ENCODE measurements around the gene BMP4. TPM values are rescaled to one million over a fixed set of nuclear protein-coding genes. Genes with fewer than 3 reads are reported as not detected.

BMP4 gene
- total and polyA plus RNA-seq, 2 experiments from 2014 or later, result not detected

- H4K20me1 ChIP-seq (ENCODE audit: insufficient read depth), result no peaks in the 10 kb centered on the region
- H3K4me3 ChIP-seq, result no peak overlapping the region
- TF ChIP-seq EZH2 (IDR thresholded peaks at IDR 0.05; ENCODE audit: insufficient read depth, poor library complexity, severe bottlenecking) (no peak), EZH2phosphoT487 (IDR thresholded peaks at IDR 0.05; ENCODE audit: insufficient read depth, low read depth) (no peak)
- in situ Hi-C loops (cut with MboI), result no loop called here
- no peak overlapping the region for H2AFZ ChIP-seq
- 82% methylated on average over 24 of the region's 24 CpGs for WGBS, 2 experiments (ENCODE audit: low coverage in 1 of 2, low lambda C conversion rate in 2 of 2, missing lambda C conversion rate in 2 of 2)
- no peak overlapping the region for H3K27ac ChIP-seq
- no peaks in the 10 kb centered on the region for H3K9me3 ChIP-seq (ENCODE audit: low read depth)
- H3F3A ChIP-seq (ENCODE audit: insufficient read depth), result no peaks in the 10 kb centered on the region
- H3K9ac ChIP-seq, result no peak overlapping the region
- H3K4me2 ChIP-seq (ENCODE audit: unreplicated experiment), result no peak overlapping the region
- no peaks in the 10 kb centered on the region for H3K79me2 ChIP-seq (ENCODE audit: insufficient read depth)
- 0 out of 2 replicates have a peak, but pooled peaks cover 4% of the 10 kb centered on the region for H3K4me1 ChIP-seq (ENCODE audit: insufficient read depth)
- H3K9me2 ChIP-seq (ENCODE audit: insufficient read depth), result no peaks in the 10 kb centered on the region
- no peak for DNase-seq
- no peaks in the 10 kb centered on the region for H3K36me3 ChIP-seq (ENCODE audit: low read depth)
- peaks cover 32% of the 10 kb centered on the region for H3K27me3 ChIP-seq (replicated peaks; ENCODE audit: insufficient read depth)
Observed at GRCh38 chr14:53950031-53950793, 6.4 kb downstream of the BMP4 start.

GRCh38 chr14:53949201-53949600 lies 7.4 kb downstream of the BMP4 start:
- Histone ChIP-seq H3K27ac (no peak overlapping the region), H3F3A (ENCODE audit: insufficient read depth) (no peaks in the 10 kb centered on the region), H3K4me3 (no peak overlapping the region), H4K20me1 (ENCODE audit: insufficient read depth) (no peaks in the 10 kb centered on the region), H3K36me3 (ENCODE audit: low read depth) (no peaks in the 10 kb centered on the region), H3K27me3 (replicated peaks; ENCODE audit: insufficient read depth) (peaks cover 30% of the 10 kb centered on the region), H3K4me2 (ENCODE audit: unreplicated experiment) (no peak overlapping the region), H2AFZ (no peak overlapping the region), H3K79me2 (ENCODE audit: insufficient read depth) (no peaks in the 10 kb centered on the region), H3K9ac (no peak overlapping the region), H3K4me1 (ENCODE audit: insufficient read depth) (no peaks in the 10 kb centered on the region), H3K9me2 (ENCODE audit: insufficient read depth) (no peaks in the 10 kb centered on the region), H3K9me3 (ENCODE audit: low read depth) (no peaks in the 10 kb centered on the region)
- no peak for DNase-seq
- WGBS, 2 experiments (ENCODE audit: low coverage in 1 of 2, low lambda C conversion rate in 2 of 2, missing lambda C conversion rate in 2 of 2), result 36 to 44% methylated on average over 1 of the region's 1 CpG
- no peak for TF ChIP-seq EZH2 (IDR thresholded peaks at IDR 0.05; ENCODE audit: insufficient read depth, poor library complexity, severe bottlenecking)
- no peak for TF ChIP-seq EZH2phosphoT487 (IDR thresholded peaks at IDR 0.05; ENCODE audit: insufficient read depth, low read depth)
- in situ Hi-C loops (cut with MboI), result no loop called here

DNA sequence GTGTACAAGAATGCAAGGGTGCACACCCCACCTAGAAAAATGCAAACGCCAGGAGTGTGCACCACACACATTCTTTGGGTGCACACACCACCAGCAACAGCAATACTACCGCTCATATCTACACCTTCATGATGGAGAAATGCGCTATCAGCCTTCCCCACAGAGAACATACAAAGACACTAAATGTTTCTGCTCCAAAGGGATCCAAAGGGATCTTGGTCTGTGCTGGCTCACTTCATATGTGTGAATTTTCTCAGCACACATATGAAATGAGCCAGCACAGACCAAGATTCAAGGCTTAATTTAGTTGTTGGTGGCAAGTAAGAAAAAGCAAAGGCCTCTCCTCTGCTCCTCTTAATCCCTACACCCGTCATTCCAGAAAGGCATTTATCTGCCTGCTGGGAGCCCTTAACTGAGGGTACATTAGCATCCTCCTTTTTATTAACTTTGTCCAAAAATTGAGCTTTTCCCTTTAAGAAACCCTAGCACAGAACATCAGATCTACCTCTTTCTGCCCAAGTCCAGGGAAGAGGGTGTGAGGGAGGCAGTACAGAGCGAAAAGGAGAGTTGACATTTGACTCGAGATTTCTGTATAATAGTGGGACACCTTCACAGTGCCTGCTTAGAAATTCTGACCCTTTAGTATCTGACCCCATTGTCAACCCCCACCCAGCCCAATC lies 8.3 kb downstream of the BMP4 start:
- Histone ChIP-seq H3K4me3 (no peak overlapping the region), H3K9me2 (ENCODE audit: insufficient read depth) (no peaks in the 10 kb centered on the region), H3K9ac (no peak overlapping the region), H2AFZ (no peak overlapping the region), H3K79me2 (ENCODE audit: insufficient read depth) (no peaks in the 10 kb centered on the region), H3K27me3 (replicated peaks; ENCODE audit: insufficient read depth) (peaks cover 34% of the 10 kb centered on the region), H3K27ac (no peak overlapping the region), H3K4me2 (ENCODE audit: unreplicated experiment) (no peak overlapping the region), H3K9me3 (ENCODE audit: low read depth) (no peaks in the 10 kb centered on the region), H3K4me1 (ENCODE audit: insufficient read depth) (no peaks in the 10 kb centered on the region), H4K20me1 (ENCODE audit: insufficient read depth) (no peaks in the 10 kb centered on the region), H3F3A (ENCODE audit: insufficient read depth) (no peaks in the 10 kb centered on the region), H3K36me3 (ENCODE audit: low read depth) (no peaks in the 10 kb centered on the region)
- in situ Hi-C loops (cut with MboI), result no loop called here
- WGBS, 2 experiments (ENCODE audit: low coverage in 1 of 2, low lambda C conversion rate in 2 of 2, missing lambda C conversion rate in 2 of 2), result 73 to 75% methylated on average over 6 of the region's 6 CpGs
- no peak for DNase-seq
- TF ChIP-seq EZH2phosphoT487 (IDR thresholded peaks at IDR 0.05; ENCODE audit: insufficient read depth, low read depth), result no peak
- no peak for TF ChIP-seq EZH2 (IDR thresholded peaks at IDR 0.05; ENCODE audit: insufficient read depth, poor library complexity, severe bottlenecking)

DNA sequence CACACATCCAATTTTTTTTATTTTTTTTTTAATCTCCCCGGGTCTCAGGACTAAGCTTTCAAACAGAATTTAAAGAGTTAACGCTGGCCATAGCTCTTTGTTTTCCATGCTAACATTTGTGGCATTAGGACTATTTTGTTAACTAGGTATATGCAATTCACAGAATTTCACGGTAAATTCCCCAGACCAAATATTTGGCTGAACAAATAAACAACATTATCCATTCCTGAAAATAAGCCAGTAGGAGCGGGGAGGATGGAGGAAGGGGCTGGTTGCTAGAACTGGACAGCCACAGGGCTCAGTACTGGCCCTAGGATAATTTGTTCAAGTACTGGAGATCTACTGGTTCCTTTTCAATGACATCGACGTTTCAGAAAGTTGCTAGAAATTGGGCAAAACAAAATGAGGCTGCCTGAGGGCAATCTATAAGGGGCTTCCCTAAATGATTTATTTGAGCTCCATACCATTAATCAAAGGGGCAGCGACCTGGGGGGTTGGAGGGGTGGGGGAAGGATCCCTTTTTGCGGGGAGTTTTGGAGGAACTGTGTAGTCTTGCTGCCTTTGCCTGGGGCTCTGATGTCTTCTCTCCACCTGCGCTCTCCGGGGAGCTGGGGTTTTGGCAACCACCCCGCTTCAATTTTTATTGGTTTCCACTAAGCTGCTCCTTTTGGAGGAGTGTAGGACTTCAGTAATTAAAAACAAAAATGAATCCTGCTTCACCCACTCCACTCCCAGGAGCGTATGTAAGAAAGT lies 9.0 kb downstream of the BMP4 start:
- no peak for DNase-seq
- Histone ChIP-seq H3K4me1 (ENCODE audit: insufficient read depth) (no peaks in the 10 kb centered on the region), H3K27ac (no peak overlapping the region), H3K9me2 (ENCODE audit: insufficient read depth) (no peaks in the 10 kb centered on the region), H3F3A (ENCODE audit: insufficient read depth) (no peaks in the 10 kb centered on the region), H3K27me3 (replicated peaks; ENCODE audit: insufficient read depth) (peaks cover 41% of the 10 kb centered on the region), H3K79me2 (ENCODE audit: insufficient read depth) (no peaks in the 10 kb centered on the region), H3K4me3 (no peak overlapping the region), H3K9ac (no peak overlapping the region), H3K4me2 (ENCODE audit: unreplicated experiment) (no peak overlapping the region), H4K20me1 (ENCODE audit: insufficient read depth) (no peaks in the 10 kb centered on the region), H3K36me3 (ENCODE audit: low read depth) (no peaks in the 10 kb centered on the region), H2AFZ (no peak overlapping the region), H3K9me3 (ENCODE audit: low read depth) (no peaks in the 10 kb centered on the region)
- in situ Hi-C loops (cut with MboI), result no loop called here
- TF ChIP-seq EZH2 (IDR thresholded peaks at IDR 0.05; ENCODE audit: insufficient read depth, poor library complexity, severe bottlenecking) (no peak), EZH2phosphoT487 (IDR thresholded peaks at IDR 0.05; ENCODE audit: insufficient read depth, low read depth) (no peak)
- WGBS, 2 experiments (ENCODE audit: low coverage in 1 of 2, low lambda C conversion rate in 2 of 2, missing lambda C conversion rate in 2 of 2), result 69 to 73% methylated on average over 12 of the region's 12 CpGs

Data from GM23248 (cell line).